ENCODE measurements around the gene FST. TPM values are rescaled to one million over a fixed set of nuclear protein-coding genes. Genes with fewer than 3 reads are reported as not detected.

The FST gene
- total and polyA plus RNA-seq, 10 of the 15 experiments (the other 5 are each of a cell fraction or from before 2014, with no cell fraction given), result 0.23 TPM; not detected in 9

DNA sequence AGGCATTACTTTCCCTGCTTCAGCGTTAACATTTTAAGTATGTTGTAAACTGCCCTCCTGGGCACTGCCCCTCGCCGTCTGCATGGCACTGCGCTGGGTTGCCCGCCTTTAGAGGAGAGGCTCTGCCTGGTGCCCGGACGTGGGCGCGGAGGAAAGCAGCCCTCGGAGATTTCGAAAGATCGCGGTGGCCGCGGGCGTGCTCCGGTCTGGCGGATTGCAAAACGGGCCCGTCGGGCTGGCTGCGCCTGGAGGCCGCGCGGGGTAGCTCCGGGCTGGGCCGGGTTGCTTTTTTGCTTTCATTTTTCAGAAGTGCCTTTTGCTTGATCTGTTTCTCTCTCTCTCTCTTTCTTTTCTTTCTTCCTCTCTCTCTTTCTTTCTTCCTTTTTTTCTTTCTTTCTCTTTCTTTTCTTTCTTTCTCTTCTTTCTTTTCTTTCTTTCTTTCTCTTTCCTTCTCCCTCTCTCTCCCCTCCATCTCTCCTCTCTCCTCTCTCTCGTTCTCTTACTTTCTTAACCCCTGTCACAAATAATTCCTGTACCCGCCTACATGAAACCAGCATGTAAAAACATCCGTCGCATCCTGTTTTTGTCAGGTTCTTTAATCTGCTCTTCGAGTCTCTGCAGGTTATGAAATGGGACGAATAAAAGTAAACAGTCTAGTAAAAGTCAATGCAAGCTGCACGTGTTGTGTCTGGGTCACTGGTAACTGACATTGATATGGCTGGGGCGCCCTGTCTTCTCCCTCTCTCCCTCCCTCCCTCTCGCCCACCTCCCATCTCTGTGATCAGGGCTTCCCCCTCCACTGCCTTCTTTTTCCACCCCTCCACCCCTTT is 1.7 kb downstream of the FST start (continued):
- TF ChIP-seq, protein P1, sequence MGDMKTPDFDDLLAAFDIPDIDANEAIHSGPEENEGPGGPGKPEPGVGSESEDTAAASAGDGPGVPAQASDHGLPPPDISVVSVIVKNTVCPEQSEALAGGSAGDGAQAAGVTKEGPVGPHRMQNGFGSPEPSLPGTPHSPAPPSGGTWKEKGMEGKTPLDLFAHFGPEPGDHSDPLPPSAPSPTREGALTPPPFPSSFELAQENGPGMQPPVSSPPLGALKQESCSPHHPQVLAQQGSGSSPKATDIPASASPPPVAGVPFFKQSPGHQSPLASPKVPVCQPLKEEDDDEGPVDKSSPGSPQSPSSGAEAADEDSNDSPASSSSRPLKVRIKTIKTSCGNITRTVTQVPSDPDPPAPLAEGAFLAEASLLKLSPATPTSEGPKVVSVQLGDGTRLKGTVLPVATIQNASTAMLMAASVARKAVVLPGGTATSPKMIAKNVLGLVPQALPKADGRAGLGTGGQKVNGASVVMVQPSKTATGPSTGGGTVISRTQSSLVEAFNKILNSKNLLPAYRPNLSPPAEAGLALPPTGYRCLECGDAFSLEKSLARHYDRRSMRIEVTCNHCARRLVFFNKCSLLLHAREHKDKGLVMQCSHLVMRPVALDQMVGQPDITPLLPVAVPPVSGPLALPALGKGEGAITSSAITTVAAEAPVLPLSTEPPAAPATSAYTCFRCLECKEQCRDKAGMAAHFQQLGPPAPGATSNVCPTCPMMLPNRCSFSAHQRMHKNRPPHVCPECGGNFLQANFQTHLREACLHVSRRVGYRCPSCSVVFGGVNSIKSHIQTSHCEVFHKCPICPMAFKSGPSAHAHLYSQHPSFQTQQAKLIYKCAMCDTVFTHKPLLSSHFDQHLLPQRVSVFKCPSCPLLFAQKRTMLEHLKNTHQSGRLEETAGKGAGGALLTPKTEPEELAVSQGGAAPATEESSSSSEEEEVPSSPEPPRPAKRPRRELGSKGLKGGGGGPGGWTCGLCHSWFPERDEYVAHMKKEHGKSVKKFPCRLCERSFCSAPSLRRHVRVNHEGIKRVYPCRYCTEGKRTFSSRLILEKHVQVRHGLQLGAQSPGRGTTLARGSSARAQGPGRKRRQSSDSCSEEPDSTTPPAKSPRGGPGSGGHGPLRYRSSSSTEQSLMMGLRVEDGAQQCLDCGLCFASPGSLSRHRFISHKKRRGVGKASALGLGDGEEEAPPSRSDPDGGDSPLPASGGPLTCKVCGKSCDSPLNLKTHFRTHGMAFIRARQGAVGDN (IDR thresholded peaks at IDR 0.05), result no peak
- TF ChIP-seq, protein P2, sequence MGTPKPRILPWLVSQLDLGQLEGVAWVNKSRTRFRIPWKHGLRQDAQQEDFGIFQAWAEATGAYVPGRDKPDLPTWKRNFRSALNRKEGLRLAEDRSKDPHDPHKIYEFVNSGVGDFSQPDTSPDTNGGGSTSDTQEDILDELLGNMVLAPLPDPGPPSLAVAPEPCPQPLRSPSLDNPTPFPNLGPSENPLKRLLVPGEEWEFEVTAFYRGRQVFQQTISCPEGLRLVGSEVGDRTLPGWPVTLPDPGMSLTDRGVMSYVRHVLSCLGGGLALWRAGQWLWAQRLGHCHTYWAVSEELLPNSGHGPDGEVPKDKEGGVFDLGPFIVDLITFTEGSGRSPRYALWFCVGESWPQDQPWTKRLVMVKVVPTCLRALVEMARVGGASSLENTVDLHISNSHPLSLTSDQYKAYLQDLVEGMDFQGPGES (IDR thresholded peaks at IDR 0.05), result no peak
- TF ChIP-seq ZNF622 (IDR thresholded peaks at IDR 0.05) (no peak), CBX3 (IDR thresholded peaks at IDR 0.05; ENCODE audit: borderline replicate concordance, low read depth) (no peak), HDGF (IDR thresholded peaks at IDR 0.05) (no peak), MTA2 (IDR thresholded peaks at IDR 0.05; ENCODE audit: low read depth) (peak; percentile 23; the same call in 1 of the 2 replicates), POLR2A (IDR thresholded peaks at IDR 0.05; ENCODE audit: low read depth, low read length) (no peak), HDAC6 (IDR thresholded peaks at IDR 0.05; ENCODE audit: unreplicated experiment) (peak; percentile 40), BHLHE40 (IDR thresholded peaks at IDR 0.05; ENCODE audit: borderline replicate concordance in 1 of 2, low read depth in 2 of 2, low read length in 1 of 2) (peak in 1 of 2 experiments; percentile 14; a peak in 1 of 4 replicates), RBBP5 (conservative IDR thresholded peaks at IDR 0.05) (no peak), CHD1 (IDR thresholded peaks at IDR 0.05; ENCODE audit: low read depth, low read length) (no peak), CHD4 (IDR thresholded peaks at IDR 0.05) (no peak), CHD2 (IDR thresholded peaks at IDR 0.05; ENCODE audit: borderline replicate concordance, low read depth, low read length) (no peak)
- TF ChIP-seq, protein P3, sequence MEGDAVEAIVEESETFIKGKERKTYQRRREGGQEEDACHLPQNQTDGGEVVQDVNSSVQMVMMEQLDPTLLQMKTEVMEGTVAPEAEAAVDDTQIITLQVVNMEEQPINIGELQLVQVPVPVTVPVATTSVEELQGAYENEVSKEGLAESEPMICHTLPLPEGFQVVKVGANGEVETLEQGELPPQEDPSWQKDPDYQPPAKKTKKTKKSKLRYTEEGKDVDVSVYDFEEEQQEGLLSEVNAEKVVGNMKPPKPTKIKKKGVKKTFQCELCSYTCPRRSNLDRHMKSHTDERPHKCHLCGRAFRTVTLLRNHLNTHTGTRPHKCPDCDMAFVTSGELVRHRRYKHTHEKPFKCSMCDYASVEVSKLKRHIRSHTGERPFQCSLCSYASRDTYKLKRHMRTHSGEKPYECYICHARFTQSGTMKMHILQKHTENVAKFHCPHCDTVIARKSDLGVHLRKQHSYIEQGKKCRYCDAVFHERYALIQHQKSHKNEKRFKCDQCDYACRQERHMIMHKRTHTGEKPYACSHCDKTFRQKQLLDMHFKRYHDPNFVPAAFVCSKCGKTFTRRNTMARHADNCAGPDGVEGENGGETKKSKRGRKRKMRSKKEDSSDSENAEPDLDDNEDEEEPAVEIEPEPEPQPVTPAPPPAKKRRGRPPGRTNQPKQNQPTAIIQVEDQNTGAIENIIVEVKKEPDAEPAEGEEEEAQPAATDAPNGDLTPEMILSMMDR (IDR thresholded peaks at IDR 0.05 in 2 of 3, conservative IDR thresholded peaks at IDR 0.05 in 1 of 3; ENCODE audit: control insufficient read depth in 2 of 3, extremely low read depth in 1 of 3, insufficient read depth in 1 of 3, low read depth in 3 of 3, low read length in 3 of 3), result peak in 1 of 3 experiments; percentile 15; a peak in 2 of 6 replicates
- TF ChIP-seq, protein P4, sequence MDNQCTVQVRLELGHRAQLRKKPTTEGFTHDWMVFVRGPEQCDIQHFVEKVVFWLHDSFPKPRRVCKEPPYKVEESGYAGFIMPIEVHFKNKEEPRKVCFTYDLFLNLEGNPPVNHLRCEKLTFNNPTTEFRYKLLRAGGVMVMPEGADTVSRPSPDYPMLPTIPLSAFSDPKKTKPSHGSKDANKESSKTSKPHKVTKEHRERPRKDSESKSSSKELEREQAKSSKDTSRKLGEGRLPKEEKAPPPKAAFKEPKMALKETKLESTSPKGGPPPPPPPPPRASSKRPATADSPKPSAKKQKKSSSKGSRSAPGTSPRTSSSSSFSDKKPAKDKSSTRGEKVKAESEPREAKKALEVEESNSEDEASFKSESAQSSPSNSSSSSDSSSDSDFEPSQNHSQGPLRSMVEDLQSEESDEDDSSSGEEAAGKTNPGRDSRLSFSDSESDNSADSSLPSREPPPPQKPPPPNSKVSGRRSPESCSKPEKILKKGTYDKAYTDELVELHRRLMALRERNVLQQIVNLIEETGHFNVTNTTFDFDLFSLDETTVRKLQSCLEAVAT (IDR thresholded peaks at IDR 0.05), result 0 out of 2 replicates have a peak, but pooled peaks have one; percentile 50
- TF ChIP-seq, protein P5, sequence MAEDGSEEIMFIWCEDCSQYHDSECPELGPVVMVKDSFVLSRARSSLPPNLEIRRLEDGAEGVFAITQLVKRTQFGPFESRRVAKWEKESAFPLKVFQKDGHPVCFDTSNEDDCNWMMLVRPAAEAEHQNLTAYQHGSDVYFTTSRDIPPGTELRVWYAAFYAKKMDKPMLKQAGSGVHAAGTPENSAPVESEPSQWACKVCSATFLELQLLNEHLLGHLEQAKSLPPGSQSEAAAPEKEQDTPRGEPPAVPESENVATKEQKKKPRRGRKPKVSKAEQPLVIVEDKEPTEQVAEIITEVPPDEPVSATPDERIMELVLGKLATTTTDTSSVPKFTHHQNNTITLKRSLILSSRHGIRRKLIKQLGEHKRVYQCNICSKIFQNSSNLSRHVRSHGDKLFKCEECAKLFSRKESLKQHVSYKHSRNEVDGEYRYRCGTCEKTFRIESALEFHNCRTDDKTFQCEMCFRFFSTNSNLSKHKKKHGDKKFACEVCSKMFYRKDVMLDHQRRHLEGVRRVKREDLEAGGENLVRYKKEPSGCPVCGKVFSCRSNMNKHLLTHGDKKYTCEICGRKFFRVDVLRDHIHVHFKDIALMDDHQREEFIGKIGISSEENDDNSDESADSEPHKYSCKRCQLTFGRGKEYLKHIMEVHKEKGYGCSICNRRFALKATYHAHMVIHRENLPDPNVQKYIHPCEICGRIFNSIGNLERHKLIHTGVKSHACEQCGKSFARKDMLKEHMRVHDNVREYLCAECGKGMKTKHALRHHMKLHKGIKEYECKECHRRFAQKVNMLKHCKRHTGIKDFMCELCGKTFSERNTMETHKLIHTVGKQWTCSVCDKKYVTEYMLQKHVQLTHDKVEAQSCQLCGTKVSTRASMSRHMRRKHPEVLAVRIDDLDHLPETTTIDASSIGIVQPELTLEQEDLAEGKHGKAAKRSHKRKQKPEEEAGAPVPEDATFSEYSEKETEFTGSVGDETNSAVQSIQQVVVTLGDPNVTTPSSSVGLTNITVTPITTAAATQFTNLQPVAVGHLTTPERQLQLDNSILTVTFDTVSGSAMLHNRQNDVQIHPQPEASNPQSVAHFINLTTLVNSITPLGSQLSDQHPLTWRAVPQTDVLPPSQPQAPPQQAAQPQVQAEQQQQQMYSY (CRISPR knock-in tag; IDR thresholded peaks at IDR 0.05), result no peak

Data from GM12878 (cell line).